ENCODE data around the gene ANXA4. TPM values are rescaled to one million over a fixed set of nuclear protein-coding genes. Genes with fewer than 3 reads are reported as not detected.

ANXA4 gene
- total and polyA plus RNA-seq, 4 donors: 75.0 to 170 (median 93.6) TPM

GRCh38 chr2:69804416-69804815, 62.5 kb downstream of the ANXA4 start:
- H3K4me1 ChIP-seq (ENCODE audit: control insufficient read depth in 5 of 5, insufficient read depth in 5 of 5, low read length in 5 of 5): peaks cover 0 to 3% (median 0%) of the 10 kb centered on the region in 5 donors
- no peak overlapping the region for H3K4me3 ChIP-seq
- WGBS, 2 donors: 35 to 65% methylated on average over 11 of the region's 11 CpGs
- H3K27me3 ChIP-seq (ENCODE audit: control insufficient read depth in 3 of 3, insufficient read depth in 3 of 3, low read length in 2 of 3): no peaks in the 10 kb centered on the region
- no peak overlapping the region for H3K9ac ChIP-seq (ENCODE audit: insufficient read depth in 1 of 2, low read length in 2 of 2)
- TF ChIP-seq, protein P1, sequence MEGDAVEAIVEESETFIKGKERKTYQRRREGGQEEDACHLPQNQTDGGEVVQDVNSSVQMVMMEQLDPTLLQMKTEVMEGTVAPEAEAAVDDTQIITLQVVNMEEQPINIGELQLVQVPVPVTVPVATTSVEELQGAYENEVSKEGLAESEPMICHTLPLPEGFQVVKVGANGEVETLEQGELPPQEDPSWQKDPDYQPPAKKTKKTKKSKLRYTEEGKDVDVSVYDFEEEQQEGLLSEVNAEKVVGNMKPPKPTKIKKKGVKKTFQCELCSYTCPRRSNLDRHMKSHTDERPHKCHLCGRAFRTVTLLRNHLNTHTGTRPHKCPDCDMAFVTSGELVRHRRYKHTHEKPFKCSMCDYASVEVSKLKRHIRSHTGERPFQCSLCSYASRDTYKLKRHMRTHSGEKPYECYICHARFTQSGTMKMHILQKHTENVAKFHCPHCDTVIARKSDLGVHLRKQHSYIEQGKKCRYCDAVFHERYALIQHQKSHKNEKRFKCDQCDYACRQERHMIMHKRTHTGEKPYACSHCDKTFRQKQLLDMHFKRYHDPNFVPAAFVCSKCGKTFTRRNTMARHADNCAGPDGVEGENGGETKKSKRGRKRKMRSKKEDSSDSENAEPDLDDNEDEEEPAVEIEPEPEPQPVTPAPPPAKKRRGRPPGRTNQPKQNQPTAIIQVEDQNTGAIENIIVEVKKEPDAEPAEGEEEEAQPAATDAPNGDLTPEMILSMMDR (IDR thresholded peaks at IDR 0.05; ENCODE audit: control extremely low read depth, extremely low read depth): no peak
- ATAC-seq (ENCODE audit: insufficient read depth, low FRiP score): no peak
- no peak overlapping the region for H3K27ac ChIP-seq (ENCODE audit: low read depth in 1 of 2, low read length in 1 of 2)
- DNase-seq: no peak
- H3K9me3 ChIP-seq (ENCODE audit: control insufficient read depth in 4 of 4, insufficient read depth in 3 of 4, low read length in 3 of 4): no peaks in the 10 kb centered on the region
- peaks cover 0 to 14% (median 7%) of the 10 kb centered on the region in 4 donors for H3K36me3 ChIP-seq (ENCODE audit: control insufficient read depth in 4 of 4, insufficient read depth in 4 of 4, low read length in 4 of 4)

- no peak for ATAC-seq (ENCODE audit: insufficient read depth, low FRiP score)
These were observed 64.0 kb downstream of the ANXA4 start for GRCh38 chr2:69805887-69806286.

DNA sequence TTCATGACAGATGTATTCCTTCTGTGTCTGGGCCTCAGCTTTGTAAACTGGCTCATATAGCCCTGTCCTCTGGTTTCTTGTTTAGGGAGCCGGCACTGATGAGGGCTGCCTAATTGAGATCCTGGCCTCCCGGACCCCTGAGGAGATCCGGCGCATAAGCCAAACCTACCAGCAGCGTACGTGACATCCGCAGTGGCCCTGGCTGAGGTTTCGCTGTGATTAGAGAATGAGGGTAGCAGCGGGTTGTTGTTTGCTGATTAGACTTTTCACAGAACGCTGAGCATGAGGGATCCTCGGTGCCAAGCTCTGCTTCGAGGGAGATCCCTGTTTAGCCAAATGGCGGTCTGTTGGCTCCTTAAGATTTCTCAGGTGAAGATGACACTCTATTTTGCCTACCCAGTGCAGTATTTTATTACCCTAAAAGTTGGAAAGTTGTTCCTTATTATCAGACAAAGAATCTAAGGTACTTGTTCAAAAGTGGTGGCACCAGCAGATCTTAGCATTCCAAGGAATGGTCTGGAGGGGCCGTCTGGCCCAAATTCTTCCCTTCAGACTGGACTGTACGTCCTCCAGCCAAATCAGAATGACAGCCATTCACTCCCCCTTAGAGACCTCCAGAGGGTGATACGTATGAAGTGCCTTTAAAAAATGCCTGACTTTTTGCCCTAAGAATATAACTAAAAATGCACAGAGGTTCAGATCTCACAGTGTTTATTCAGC, 66.0 kb downstream of the ANXA4 start:
- Histone ChIP-seq H3K4me1 (ENCODE audit: control insufficient read depth in 5 of 5, insufficient read depth in 5 of 5, low read length in 5 of 5) (peaks cover 0 to 1% (median 0%) of the 10 kb centered on the region in 5 donors), H3K27me3 (ENCODE audit: control insufficient read depth in 3 of 3, insufficient read depth in 3 of 3, low read length in 2 of 3) (no peaks in the 10 kb centered on the region), H3K36me3 (ENCODE audit: control insufficient read depth in 4 of 4, insufficient read depth in 4 of 4, low read length in 4 of 4) (peaks cover 0 to 31% (median 12%) of the 10 kb centered on the region in 4 donors), H3K9ac (ENCODE audit: insufficient read depth in 1 of 2, low read length in 2 of 2) (no peak overlapping the region), H3K27ac (ENCODE audit: low read depth in 1 of 2, low read length in 1 of 2) (no peak overlapping the region), H3K4me3 (no peak overlapping the region), H3K9me3 (ENCODE audit: control insufficient read depth in 4 of 4, insufficient read depth in 3 of 4, low read length in 3 of 4) (no peaks in the 10 kb centered on the region)
- no peak for ATAC-seq (ENCODE audit: insufficient read depth, low FRiP score)
- TF ChIP-seq, protein P1 (IDR thresholded peaks at IDR 0.05; ENCODE audit: control extremely low read depth, extremely low read depth): no peak
- no peak for DNase-seq
- 93 to 94% methylated on average over 16 of the region's 16 CpGs for WGBS, 2 donors

More at GRCh38 chr2:69805887-69806286, 64.0 kb downstream of the ANXA4 start:
- DNase-seq: no peak
- H3K4me3 ChIP-seq: no peak overlapping the region
- TF ChIP-seq, protein P1 (IDR thresholded peaks at IDR 0.05; ENCODE audit: control extremely low read depth, extremely low read depth): no peak
- H3K27me3 ChIP-seq (ENCODE audit: control insufficient read depth in 3 of 3, insufficient read depth in 3 of 3, low read length in 2 of 3): no peaks in the 10 kb centered on the region
- peaks cover 0 to 1% (median 0%) of the 10 kb centered on the region in 5 donors for H3K4me1 ChIP-seq (ENCODE audit: control insufficient read depth in 5 of 5, insufficient read depth in 5 of 5, low read length in 5 of 5)
- no peak overlapping the region for H3K27ac ChIP-seq (ENCODE audit: low read depth in 1 of 2, low read length in 1 of 2)
- no peaks in the 10 kb centered on the region for H3K9me3 ChIP-seq (ENCODE audit: control insufficient read depth in 4 of 4, insufficient read depth in 3 of 4, low read length in 3 of 4)
- peaks cover 0 to 22% (median 11%) of the 10 kb centered on the region in 4 donors for H3K36me3 ChIP-seq (ENCODE audit: control insufficient read depth in 4 of 4, insufficient read depth in 4 of 4, low read length in 4 of 4)
- H3K9ac ChIP-seq (ENCODE audit: insufficient read depth in 1 of 2, low read length in 2 of 2): no peak overlapping the region
- 96 to 100% methylated on average over 1 of the region's 1 CpG for WGBS, 2 donors
